C1 segment of cervical spinal cord (tissue), 14 donors: ENCODE results near the gene XXYLT1.
A peak's percentile ranks its signal among the peaks of the same experiment; 100 is the strongest.

Experiments
- DNase-seq, 14 donors: peaks; one replicate each; lab custom pipeline; 2025; lab: John Stamatoyannopoulos, UW

Gene XXYLT1

GRCh38 chr3:195135917-195136316, 135.0 kb downstream of the XXYLT1 start:
- no peak for DNase-seq

GRCh38 chr3:195134431-195134830, 136.5 kb downstream of the XXYLT1 start:
- no peak for DNase-seq

- DNase-seq = no peak
Observed at GRCh38 chr3:195133462-195133861, 137.5 kb downstream of the XXYLT1 start.

- peak in 1 of 14 donors; percentile 4 for DNase-seq
Observed at GRCh38 chr3:195133013-195133412, 137.9 kb downstream of the XXYLT1 start.

GRCh38 chr3:195131176-195131575, 139.8 kb downstream of the XXYLT1 start:
- no peak for DNase-seq

GRCh38 chr3:195129644-195130492, 141.1 kb downstream of the XXYLT1 start:
- DNase-seq = no peak

GRCh38 chr3:195129072-195129643, 141.8 kb downstream of the XXYLT1 start:
- DNase-seq = no peak

- DNase-seq = no peak
Observed at GRCh38 chr3:195128255-195129071, 142.5 kb downstream of the XXYLT1 start.

- no peak for DNase-seq
Observed at GRCh38 chr3:195126056-195126605, 144.8 kb downstream of the XXYLT1 start.

GRCh38 chr3:195125646-195126045, 145.3 kb downstream of the XXYLT1 start:
- DNase-seq = no peak

GRCh38 chr3:195124378-195124992, 146.5 kb downstream of the XXYLT1 start:
- DNase-seq = no peak

- no peak for DNase-seq
Observed at GRCh38 chr3:195123281-195123691, 147.7 kb downstream of the XXYLT1 start.

GRCh38 chr3:195122261-195122660, 148.7 kb downstream of the XXYLT1 start:
- no peak for DNase-seq

- DNase-seq = no peak
Observed at GRCh38 chr3:195120267-195120601, 150.7 kb downstream of the XXYLT1 start.

- peak in 2 of 14 donors; percentile 7 to 15 for DNase-seq
Observed at GRCh38 chr3:195119461-195120266, 151.3 kb downstream of the XXYLT1 start.

- DNase-seq = no peak
Observed at GRCh38 chr3:195118671-195119070, 152.3 kb downstream of the XXYLT1 start.

- no peak for DNase-seq
Observed at GRCh38 chr3:195117978-195118581, 152.9 kb downstream of the XXYLT1 start.

- no peak for DNase-seq
Observed at GRCh38 chr3:195116407-195117185, 154.4 kb downstream of the XXYLT1 start.

- DNase-seq = no peak
Observed at GRCh38 chr3:195115600-195116406, 155.2 kb downstream of the XXYLT1 start.
